CD4-positive, alpha-beta T cell treated with Interleukin-2 at 100 ng/mL for 4 hours (primary cell): ENCODE results near the gene MBNL2.
A peak's percentile ranks its signal among the peaks of the same experiment; 100 is the strongest.

ENCODE experiments used
- DNase-seq: peaks from one replicate; pipeline ENCODE4 v3.0.0-alpha.2; 2020; ENCODE audit warnings: low spot score

The MBNL2 gene

GRCh38 chr13:97211300-97211699, 10.8 kb upstream of the MBNL2 start:
- DNase-seq: no peak

- no peak for DNase-seq
Observed at GRCh38 chr13:97212004-97212403, 10.1 kb upstream of the MBNL2 start.

DNA sequence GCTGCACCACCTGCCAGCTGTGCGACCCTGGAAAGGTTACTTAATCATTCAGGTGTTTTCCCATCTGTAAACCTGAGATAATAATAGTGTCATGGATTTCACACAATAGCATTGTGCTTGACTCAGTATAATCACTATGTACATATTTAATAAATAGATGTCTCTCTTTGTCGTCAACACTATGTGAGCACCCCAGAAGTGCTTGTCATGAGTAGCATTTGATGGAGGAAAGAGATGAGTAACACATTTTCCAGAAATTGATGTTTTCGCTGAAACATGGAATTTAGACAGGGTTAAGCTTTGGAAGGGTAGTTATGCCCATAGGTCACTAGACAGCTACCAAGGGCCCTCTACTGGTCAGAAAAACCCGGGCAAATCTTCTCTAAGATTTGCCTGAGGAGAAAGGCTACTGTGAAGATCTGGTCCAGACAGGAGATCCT, 9.5 kb upstream of the MBNL2 start:
- no peak for DNase-seq

GRCh38 chr13:97214921-97215320, 7.2 kb upstream of the MBNL2 start:
- no peak for DNase-seq

GRCh38 chr13:97215325-97215724, 6.8 kb upstream of the MBNL2 start:
- DNase-seq: peak; percentile 25

DNA sequence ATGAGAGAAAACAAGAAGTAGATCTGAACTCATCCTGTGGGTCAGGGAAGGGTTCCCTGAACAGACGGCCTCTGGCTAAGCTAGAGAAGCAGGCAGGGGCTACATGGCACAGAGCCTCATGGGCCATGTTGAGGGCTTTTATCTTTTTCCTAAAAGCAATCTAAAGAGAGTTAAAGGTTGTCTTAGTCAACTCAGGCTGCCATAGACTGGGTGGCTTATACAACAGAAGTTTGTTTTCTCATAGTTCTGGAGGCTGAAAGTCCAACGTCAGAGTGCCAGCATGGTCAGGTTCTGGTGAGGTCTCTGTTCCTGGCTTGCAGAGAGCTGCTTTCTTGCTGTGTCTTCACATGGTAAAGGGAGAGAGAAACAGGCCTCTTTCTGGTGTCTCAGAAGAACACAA, 2.9 kb upstream of the MBNL2 start:
- DNase-seq: no peak

DNA sequence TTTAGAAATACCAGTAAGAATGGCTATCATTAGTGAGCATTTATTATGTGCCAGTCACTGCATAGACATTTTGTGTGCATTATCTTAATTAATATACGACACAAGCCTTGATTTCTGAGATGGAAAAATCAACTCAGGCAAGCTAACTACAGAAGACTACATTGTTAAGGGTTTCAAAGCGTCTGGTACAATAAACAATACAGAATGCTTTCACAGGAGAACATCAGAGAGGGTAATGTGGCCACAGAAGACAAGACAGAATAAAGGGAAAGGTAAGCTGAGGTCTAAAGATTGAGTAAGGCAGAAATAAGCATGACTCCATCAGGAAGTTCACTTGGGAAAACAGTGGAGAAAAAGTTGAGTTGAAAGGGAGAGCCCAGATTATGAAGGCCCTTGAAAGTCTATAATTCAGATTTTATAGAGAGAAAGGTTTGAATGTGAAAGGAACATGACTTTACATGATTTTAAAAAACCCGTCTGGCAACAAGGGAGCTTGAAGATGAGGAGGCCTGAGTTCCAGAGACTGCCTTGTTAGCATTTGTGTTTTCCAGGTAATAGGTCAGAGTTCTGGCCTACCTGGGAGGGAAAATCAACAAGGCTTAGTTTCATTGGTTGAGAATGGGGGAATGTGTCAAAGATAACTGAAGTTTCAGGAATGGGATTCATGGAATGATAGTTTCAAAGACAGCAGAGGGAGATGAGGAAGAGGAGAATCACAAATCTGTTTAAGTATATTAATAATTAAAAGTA, 1.8 kb upstream of the MBNL2 start:
- no peak for DNase-seq

- no peak for DNase-seq
Observed at GRCh38 chr13:97221046-97221445, 1.1 kb upstream of the MBNL2 start.

DNA sequence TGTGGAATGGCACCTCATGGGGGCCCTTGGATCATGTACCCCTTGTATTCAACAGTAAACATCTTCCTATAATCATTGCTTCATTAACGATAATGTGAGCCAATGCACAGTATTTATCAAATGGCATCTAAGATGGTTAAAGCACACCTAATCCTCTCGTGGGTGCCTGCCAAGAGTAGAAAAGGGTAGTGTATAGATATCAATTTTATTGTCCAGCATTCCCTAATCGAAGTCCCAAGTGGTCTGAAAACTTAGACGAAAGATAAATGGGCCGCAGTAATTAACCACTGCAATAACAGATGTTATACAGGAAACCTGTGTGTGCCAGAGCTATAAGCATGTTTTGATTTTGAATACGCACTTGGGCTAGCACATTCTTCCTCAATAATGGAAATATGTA, 667 bp upstream of the MBNL2 start:
- no peak for DNase-seq

DNA sequence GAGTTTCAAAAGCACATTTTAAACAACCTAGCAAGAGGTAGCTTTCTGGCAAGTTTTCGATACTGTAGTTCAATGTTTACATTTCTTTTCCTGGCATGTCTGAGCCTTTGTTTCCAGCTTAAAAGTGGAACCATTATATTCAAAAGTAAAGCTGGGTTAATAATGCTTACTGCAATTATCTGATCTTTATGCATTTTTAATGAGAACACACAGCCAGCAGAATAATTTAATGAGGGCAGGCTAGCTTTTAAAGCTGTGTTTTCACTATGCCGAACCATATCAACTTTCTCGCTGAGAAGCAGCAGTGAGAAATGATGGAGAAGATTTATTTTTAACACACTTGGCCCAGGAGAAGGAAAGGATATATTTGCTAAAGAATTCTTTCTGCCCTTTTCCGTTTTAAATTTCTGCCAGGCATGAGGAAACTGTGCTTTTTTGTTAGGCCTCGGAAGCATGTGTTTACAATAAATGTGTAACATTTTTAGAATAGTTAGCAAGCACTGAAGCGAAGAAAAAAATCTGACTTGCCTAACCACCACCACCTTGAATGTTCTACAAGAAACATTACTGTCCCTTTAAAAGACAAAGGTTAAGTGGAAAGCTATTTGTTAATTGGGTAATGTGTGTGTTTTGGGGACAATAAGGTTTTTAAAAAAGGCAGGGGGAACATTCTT, 1.0 kb downstream of the MBNL2 start:
- peak; percentile 14 for DNase-seq

DNA sequence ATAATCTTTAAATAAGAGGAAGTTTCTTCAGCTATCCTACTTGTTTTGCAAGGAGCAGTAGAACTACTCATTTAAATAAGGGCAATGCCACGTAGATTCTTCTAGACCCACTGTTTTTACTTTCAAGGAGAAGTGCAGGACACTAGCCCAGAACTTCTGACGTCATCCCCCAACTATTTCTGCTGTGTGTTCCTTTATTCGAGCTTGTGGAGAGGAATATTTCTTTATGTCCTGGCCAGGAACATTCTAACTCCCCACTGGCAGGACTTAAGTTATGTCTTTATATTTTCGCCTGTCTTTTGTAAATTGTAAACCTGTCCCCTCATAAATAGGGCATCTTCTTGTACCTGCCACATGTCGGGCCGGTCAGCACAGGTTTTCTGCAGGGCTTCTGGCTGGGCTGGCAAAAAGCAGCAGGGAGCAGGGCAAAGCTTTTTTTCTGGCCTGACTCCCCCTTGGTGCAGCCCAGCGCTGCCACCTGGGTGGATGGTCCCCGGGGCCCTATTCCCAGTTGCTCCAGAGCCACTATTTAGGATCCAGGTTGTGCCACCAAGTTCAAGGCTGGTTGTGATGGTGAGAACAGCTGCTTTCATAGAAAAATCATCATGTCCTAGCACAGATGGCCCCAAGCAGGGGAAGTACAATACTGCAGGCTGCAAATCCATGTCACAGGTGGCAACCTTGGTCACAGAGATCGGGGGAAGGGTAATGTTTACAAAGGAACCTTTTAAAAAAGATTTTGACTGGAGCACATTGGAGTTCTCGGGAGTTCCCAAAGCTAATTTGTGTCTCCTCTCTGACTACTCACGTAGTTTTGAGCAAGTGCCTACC, 1.8 kb downstream of the MBNL2 start:
- peak; percentile 35 for DNase-seq

- DNase-seq: peak; percentile 76
Observed at GRCh38 chr13:97224544-97225300, 2.6 kb downstream of the MBNL2 start.

- peak; percentile 8 for DNase-seq
Observed at GRCh38 chr13:97225533-97225932, 3.4 kb downstream of the MBNL2 start.

GRCh38 chr13:97226013-97226412, 3.9 kb downstream of the MBNL2 start:
- no peak for DNase-seq

DNA sequence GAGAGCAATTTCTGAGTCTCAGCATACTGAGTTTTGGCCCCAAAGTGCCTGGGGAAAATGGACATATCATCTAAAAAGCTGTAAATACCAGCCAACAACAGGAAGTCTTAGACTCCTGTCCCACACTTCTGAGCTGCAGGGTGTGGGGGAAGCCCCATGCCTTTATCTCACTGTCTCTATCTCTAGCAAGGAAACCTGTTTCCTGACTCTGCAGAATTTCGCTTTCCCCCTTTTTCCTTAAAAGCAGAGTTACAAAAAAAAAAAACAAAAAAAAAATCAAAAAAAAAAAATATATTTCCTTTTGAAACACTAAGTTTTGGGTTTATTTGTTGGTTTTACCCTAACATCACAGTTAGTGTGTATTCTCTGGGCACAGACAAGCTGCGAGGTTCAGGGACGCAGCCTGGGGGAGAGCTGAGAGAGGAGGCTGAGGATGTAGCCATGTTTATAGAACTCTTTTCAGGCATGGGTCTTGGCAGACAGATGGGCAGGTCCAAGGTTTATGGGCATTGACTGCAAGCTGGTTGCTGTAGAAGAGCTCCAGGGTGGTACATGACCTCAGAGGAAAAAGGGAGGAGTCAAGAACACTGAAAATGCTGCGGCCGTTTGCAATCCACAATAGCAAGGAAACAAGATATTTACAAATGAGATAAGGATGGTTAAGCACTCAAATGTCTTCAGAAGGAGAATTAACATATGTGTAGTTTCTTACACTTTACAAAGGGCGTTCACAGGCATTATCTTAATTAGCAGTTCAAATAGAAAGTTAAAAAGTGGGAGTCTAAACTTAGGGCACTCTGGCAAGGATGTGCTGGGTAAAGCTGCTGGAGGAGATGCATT, 4.9 kb downstream of the MBNL2 start:
- peak; percentile 69 for DNase-seq

DNA sequence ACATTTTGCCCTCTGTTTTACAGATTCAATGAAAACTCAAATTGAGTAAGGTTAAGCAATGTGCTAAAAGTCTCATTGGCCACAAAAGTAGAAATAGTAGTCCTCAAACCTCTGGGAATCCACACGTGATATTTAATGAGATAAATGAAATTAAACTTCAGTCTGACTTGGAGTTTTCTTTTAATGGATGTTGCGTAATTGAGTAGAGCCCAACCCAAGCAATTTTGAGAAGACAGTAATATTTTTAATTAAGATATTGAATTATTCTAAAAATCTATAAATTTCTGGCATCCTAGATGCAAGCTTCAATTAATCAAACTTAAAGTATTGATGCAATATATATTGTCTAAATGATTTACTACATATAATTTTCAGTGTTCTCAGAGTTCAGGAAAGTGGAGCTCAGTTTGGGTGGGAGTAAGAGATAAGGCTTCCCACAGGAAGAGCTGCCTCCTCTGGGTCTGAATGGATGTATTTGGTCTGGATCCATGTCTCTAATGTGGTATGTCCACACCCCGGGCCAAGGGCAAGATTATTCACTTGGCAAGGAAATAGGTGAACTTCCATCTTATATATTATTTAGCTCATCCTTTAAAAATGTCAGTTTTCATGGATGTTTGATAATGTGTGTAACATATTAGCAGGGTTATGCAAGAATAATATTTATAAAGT, 6.9 kb downstream of the MBNL2 start:
- DNase-seq: no peak

DNA sequence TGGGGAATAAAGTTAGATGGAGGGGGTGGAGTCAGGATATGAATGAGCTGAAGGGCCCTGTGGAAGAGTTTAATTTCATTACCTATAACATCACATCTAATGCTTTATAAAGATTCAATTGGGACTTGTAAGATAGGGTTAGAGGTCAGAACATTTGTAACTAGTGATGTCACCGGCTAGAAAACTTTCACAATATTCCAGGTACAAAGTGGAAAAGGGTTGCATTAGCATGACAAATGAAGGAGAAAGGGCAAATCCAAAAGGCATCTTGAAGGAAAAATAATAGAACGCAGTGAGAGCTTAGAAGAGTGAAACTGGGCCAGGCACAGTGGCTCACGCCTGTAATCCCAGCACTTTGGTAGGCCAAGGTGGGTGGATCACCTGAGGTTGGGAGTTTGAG, 7.6 kb downstream of the MBNL2 start:
- no peak for DNase-seq

GRCh38 chr13:97231118-97231828, 9.1 kb downstream of the MBNL2 start:
- DNase-seq: no peak

DNA sequence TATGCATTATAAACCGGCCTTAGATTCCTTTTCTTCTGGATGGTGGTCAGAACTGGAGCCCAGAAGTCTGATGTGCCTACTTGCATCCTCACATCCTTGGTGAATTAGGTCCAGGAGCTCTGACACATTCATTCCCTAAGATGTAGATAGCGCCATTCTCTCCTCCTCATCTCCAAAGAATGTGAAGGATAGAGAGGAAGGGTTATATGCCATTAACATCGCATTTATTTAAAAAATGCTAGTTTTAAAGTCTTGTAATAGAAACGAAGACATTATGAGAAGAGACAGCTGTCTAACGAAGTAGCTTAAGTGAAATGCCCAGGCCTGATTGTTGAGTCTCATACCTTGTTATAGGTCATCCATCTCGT, 9.7 kb downstream of the MBNL2 start:
- no peak for DNase-seq

- no peak for DNase-seq
Observed at GRCh38 chr13:97233499-97233898, 11.4 kb downstream of the MBNL2 start.
